SJCRH30 (cell line): ENCODE measurements around the gene ASS1. TPM values are rescaled to one million over a fixed set of nuclear protein-coding genes. Genes with fewer than 3 reads are reported as not detected.

ENCODE experiments used
- DNase-seq, 2 experiments: peaks; one replicate each; pipeline ENCODE4 v3.0.0-alpha.2; 2015 to 2020
- H3K27ac ChIP-seq: fragments of 250-450 bp; sonication (Bioruptor Pico); 2 replicates; pipeline ENCODE4 v1.5.1; 2020; ENCODE audit warnings: mild to moderate bottlenecking, moderate library complexity
- H3K27me3 ChIP-seq: fragments of 250-450 bp; sonication (Bioruptor Pico); 2 replicates; pipeline ENCODE4 v1.5.1; 2020; ENCODE audit warnings: mild to moderate bottlenecking, moderate library complexity
- H3K36me3 ChIP-seq: fragments of 250-450 bp; sonication (Bioruptor Pico); 2 replicates; pipeline ENCODE4 v1.5.1; 2020; ENCODE audit warnings: mild to moderate bottlenecking, moderate library complexity
- H3K4me1 ChIP-seq: fragments of 250-450 bp; sonication (Bioruptor Pico); 2 replicates; pipeline ENCODE4 v1.5.1; 2020; ENCODE audit warnings: mild to moderate bottlenecking, moderate library complexity
- H3K4me3 ChIP-seq: fragments of 250-450 bp; sonication (Bioruptor Pico); 2 replicates; pipeline ENCODE4 v1.5.1; 2020; ENCODE audit warnings: mild to moderate bottlenecking, moderate library complexity
- H3K9me3 ChIP-seq: fragments of 250-450 bp; sonication (Bioruptor Pico); replicated peaks from 2 replicates; pipeline ENCODE4 v1.5.1; 2020; ENCODE audit warnings: mild to moderate bottlenecking, moderate library complexity
- total RNA-seq: library from RNA; depleted of rRNA; stranded (reverse); fragments of >200 nt; shearing (Covaris generic); gene quantifications from 2 replicates; pipeline ENCODE4 v1.2.3, GENCODE V29; 2014

Gene ASS1
- total RNA-seq, 1 experiment from 2014 or later: 1,949 TPM

DNA sequence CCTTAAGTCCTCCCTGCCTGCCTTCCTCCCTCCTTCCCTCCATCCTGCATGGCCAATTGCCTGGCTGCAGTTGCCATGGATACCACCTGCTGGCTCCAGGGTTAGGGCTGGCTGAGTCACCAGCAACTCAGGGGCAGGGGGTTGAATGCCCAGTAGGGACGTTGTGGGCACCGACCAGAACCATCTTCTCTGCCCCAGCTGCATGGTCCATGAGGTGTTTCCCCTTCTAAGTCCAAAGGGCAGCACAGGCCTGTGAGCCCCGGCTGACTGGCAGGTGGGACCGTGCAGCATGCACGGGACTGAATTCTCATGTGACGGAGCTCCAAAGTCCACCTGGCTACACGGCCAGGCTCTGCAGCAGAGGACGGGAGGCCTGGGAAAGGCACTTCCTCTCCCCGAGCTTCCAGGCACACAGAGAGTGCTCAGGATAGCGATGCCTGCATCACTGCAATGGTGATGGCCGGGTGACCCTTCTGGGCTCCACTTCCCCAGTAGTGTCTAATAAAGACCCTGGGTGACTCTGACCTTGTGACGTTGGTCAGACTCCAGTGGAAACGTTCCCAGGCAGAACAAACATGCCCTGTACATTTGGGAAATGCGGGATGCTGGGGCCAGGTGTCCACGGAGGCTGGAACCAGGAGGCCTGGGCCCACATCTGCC lies 5.7 kb downstream of the ASS1 start:
- H3K4me3 ChIP-seq: no peak overlapping the region
- no peaks in the 10 kb centered on the region for H3K9me3 ChIP-seq
- H3K36me3 ChIP-seq: no peaks in the 10 kb centered on the region
- H3K27ac ChIP-seq: no peak overlapping the region
- H3K27me3 ChIP-seq: no peaks in the 10 kb centered on the region
- peaks cover 60% of the 10 kb centered on the region for H3K4me1 ChIP-seq
- DNase-seq: no peak

DNA sequence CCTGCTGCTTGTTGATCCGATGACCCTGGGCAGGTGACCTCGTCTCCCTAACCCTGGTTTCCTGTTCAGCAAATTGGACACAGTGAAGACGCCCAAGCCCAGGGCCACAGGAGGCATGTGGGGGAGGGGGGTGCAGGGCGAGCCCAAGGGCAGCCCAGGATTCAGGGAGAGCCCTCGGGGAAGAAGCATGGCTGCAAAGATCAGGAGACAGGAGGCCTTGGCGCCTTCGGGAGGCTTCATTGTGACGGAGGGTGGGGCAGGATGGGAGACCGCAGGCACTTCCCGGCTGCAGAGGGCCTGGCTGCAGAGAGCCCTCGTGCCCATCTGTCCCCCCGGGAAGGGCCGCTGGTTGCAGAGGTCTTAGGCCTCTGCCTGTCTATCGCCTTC lies 6.2 kb downstream of the ASS1 start:
- no peak for DNase-seq
- no peaks in the 10 kb centered on the region for H3K36me3 ChIP-seq
- no peaks in the 10 kb centered on the region for H3K27me3 ChIP-seq
- H3K4me3 ChIP-seq: no peak overlapping the region
- H3K9me3 ChIP-seq: no peaks in the 10 kb centered on the region
- H3K4me1 ChIP-seq: peaks cover 55% of the 10 kb centered on the region
- H3K27ac ChIP-seq: no peak overlapping the region; the same call in 1 of the 2 replicates

GRCh38 chr9:130451509-130452388 lies 7.0 kb downstream of the ASS1 start:
- H3K27ac ChIP-seq: peak overlapping the region; percentile 21
- H3K4me1 ChIP-seq: peaks cover 50% of the 10 kb centered on the region
- no peaks in the 10 kb centered on the region for H3K27me3 ChIP-seq
- H3K9me3 ChIP-seq: no peaks in the 10 kb centered on the region
- no peaks in the 10 kb centered on the region for H3K36me3 ChIP-seq
- DNase-seq: peak; percentile 98 to 99
- no peak overlapping the region for H3K4me3 ChIP-seq

DNA sequence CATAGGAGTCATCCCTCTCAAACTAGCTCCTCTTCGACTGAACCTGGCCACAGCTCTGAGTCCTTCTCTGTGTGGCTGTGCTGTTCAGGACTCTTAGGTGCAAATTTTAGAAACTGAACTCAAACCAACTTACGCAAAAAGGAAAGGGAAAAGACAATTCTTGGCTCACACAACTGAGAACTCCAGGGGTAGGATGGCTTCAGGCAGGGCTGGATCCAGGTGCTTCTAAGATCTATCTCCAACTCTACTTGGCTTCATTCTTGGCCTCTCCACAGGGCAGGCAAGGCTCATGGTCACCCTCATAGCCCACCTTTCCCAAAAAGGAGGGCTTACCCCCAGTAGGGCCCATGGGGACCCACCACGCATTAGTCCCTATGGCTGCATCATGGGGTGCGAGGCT lies 8.1 kb downstream of the ASS1 start:
- no peak overlapping the region for H3K4me3 ChIP-seq
- H3K4me1 ChIP-seq: peaks cover 39% of the 10 kb centered on the region
- H3K27ac ChIP-seq: no peak overlapping the region
- H3K9me3 ChIP-seq: no peaks in the 10 kb centered on the region
- no peak for DNase-seq
- no peaks in the 10 kb centered on the region for H3K36me3 ChIP-seq
- H3K27me3 ChIP-seq: no peaks in the 10 kb centered on the region

GRCh38 chr9:130453487-130453886 lies 8.7 kb downstream of the ASS1 start:
- Histone ChIP-seq H3K9me3 (no peaks in the 10 kb centered on the region), H3K36me3 (no peaks in the 10 kb centered on the region), H3K27me3 (no peaks in the 10 kb centered on the region), H3K4me1 (peaks cover 33% of the 10 kb centered on the region), H3K4me3 (no peak overlapping the region), H3K27ac (peak overlapping the region; percentile 21)
- peak; percentile 84 to 87 for DNase-seq

- peak in 1 of 2 experiments; percentile 36 for DNase-seq
- H3K9me3 ChIP-seq: no peaks in the 10 kb centered on the region
- H3K4me1 ChIP-seq: peaks cover 33% of the 10 kb centered on the region
- H3K27me3 ChIP-seq: no peaks in the 10 kb centered on the region
- no peaks in the 10 kb centered on the region for H3K36me3 ChIP-seq
- peak overlapping the region; percentile 21 for H3K27ac ChIP-seq
- no peak overlapping the region for H3K4me3 ChIP-seq
Measured at GRCh38 chr9:130454096-130454811, 9.5 kb downstream of the ASS1 start.

DNA sequence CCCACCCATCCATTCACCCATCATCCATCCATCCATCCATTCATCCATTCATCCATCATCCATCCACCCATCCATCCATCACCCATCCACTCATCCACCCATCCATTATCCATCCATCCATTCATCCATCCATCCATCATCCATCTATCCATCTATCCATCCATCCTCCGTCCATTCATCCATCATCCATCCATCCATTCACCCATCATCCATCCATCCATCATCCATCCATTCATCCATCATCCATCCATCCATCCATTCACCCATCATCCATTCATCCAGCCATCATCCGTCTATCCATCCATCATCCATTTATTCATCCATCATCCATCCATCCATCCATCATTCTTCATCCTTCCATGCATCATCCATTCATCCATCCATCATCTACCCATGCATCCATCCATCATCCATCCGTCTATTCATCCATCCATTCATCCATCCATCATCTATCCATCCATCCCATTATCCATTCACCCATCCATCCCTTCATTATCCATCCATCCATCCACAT lies 10.1 kb downstream of the ASS1 start:
- Histone ChIP-seq H3K27me3 (no peaks in the 10 kb centered on the region), H3K36me3 (no peaks in the 10 kb centered on the region), H3K4me3 (no peak overlapping the region), H3K27ac (no peak overlapping the region), H3K9me3 (no peaks in the 10 kb centered on the region), H3K4me1 (peaks cover 35% of the 10 kb centered on the region)
- no peak for DNase-seq

DNA sequence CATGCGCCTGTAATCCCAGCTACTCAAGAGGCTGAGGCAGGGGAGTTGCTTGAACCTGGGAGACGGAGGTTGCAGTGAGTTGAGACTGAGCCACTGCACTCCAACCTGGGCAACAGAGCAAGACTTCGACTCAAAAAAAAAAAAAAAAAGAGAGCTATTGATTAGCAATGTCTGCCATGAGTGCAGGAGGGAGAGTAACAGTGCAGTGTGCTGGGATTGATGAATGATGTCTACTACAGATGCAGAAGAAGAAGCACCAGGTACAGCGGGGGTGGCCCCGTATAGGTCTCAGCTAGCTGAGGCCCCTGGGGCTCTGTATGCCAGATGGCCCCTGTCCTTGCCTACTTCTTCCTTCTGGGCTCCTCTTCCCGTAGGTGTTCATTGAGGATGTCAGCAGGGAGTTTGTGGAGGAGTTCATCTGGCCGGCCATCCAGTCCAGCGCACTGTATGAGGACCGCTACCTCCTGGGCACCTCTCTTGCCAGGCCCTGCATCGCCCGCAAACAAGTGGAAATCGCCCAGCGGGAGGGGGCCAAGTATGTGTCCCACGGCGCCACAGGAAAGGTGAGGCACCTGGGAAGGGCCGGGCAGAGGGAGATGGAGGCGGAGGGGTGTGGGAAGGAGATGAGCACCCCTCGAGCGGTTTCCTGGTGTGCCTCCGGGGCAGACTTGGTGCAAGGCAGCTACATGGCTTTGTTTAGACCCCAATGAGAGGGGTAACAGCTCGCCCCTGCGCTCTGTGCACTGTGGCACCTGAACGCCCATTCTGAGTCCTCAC lies 13.5 kb downstream of the ASS1 start:
- H3K36me3 ChIP-seq: no peaks in the 10 kb centered on the region
- H3K9me3 ChIP-seq: no peaks in the 10 kb centered on the region
- H3K27me3 ChIP-seq: no peaks in the 10 kb centered on the region
- no peak for DNase-seq
- H3K27ac ChIP-seq: no peak overlapping the region
- no peak overlapping the region for H3K4me3 ChIP-seq
- H3K4me1 ChIP-seq: peaks cover 37% of the 10 kb centered on the region

- peaks cover 32% of the 10 kb centered on the region for H3K4me1 ChIP-seq
- H3K4me3 ChIP-seq: no peak overlapping the region
- H3K27me3 ChIP-seq: no peaks in the 10 kb centered on the region
- no peaks in the 10 kb centered on the region for H3K9me3 ChIP-seq
- H3K36me3 ChIP-seq: no peaks in the 10 kb centered on the region
- no peak for DNase-seq
- H3K27ac ChIP-seq: no peak overlapping the region
Measured at GRCh38 chr9:130458804-130459067, 14.0 kb downstream of the ASS1 start.

DNA sequence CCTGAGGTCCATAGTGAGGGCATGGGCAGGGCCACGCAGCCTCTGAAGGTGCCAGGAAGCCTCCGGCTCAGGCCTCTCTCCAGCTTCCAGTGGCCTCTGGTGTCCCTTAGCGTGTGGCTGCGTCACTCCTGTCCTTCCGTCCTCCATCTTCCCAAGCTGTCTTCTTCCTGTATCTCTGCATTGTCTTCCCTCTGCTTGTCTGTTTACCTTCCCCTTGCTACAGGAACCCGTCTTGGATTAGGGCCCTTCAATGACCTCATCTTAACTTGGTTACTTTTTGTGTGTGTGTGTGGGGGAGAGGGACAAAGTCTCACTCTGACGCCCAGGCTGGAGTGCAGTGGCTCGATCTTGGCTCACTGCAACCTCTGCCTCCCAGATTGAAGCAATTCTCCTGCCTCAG lies 14.4 kb downstream of the ASS1 start:
- no peaks in the 10 kb centered on the region for H3K36me3 ChIP-seq
- no peaks in the 10 kb centered on the region for H3K27me3 ChIP-seq
- H3K27ac ChIP-seq: no peak overlapping the region

DNA sequence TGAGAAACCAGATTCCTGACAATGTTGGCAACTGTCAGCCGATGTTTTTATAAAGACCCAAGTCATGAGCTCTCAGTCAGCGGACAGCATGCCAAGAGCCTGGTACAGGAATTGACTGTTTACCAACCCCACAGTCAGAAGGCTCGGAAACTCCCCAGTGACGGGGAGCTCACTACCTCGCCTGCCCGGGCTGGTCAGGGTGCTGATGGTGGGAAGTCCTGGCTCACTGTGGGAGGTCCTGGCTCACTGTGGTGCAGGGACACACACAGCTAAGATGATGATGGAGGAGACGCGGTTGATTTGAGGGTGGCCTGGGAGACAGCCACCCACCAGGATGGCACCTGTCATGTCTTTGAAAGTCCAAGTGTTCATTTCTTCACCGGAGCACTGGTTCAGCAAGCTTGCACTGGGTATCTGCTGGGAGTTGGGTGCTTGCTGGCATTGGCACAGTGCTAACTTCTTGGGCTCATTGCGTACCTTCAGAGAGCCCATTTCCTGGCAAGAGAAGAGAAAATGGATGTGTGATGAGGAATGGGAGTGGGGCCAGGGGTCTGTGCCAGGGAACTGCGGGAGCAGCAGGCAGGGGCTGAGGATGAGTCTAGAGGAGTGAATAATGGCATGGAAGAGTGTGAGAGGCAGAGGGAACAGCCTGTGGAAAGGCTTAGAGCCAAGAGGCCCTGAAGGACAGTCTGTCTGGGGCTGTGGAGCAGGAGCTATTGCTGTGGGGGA lies 15.3 kb downstream of the ASS1 start:
- DNase-seq: peak; percentile 70 to 80
- H3K27me3 ChIP-seq: no peaks in the 10 kb centered on the region
- no peaks in the 10 kb centered on the region for H3K36me3 ChIP-seq
- peaks cover 27% of the 10 kb centered on the region for H3K4me1 ChIP-seq
- no peak overlapping the region for H3K4me3 ChIP-seq
- H3K27ac ChIP-seq: peak overlapping the region; percentile 28; the same call in 1 of the 2 replicates
- no peaks in the 10 kb centered on the region for H3K9me3 ChIP-seq

More for the DNA sequence above, 14.4 kb downstream of the ASS1 start:
- Histone ChIP-seq H3K9me3 (no peaks in the 10 kb centered on the region), H3K4me3 (no peak overlapping the region), H3K4me1 (peaks cover 28% of the 10 kb centered on the region)
- no peak for DNase-seq

DNA sequence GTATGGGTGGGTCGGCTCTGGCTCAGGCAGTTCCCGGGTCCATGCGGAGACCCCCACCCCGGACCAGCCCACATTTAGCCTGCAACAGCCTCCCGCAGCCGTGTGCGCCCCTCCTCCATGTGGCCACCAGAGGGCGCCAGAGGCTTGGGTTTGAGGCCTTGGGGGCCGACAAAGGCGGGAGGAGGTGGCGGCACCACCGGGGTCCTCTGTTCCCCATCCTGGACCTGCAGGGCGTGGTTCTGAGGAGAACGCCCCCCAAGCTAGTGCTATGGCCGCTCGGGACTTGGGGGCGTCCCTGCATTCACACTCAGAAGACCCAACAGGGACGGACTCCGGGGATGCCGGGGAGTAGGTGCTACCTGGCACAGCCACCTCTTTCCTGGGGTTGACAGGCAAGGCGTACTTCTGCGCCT lies 16.5 kb downstream of the ASS1 start:
- Histone ChIP-seq H3K9me3 (no peaks in the 10 kb centered on the region), H3K36me3 (no peaks in the 10 kb centered on the region), H3K4me1 (peaks cover 39% of the 10 kb centered on the region), H3K27ac (peak overlapping the region; percentile 62), H3K4me3 (peak overlapping the region; percentile 31), H3K27me3 (no peaks in the 10 kb centered on the region)
- peak; percentile 88 to 93 for DNase-seq

DNA sequence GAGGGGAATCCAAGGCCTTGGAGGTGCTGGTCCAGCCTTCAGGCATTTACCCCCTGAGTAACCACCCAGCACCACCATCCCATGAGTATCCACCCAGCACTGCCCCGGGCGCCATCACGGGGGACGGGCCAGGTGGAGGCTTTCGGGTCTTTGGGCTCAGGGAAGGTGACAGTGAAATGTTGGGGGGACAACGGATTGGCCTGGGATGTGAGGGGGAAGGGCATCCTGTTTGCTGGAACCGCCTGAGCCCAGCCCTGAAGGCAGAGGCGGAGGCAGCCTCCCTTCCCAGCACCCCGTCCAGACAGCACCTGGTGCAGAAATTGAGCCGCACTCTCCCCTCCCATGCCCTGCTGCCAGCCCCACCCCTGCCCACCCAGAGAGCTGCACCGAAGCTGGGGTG lies 17.0 kb downstream of the ASS1 start:
- peak; percentile 81 for DNase-seq
- no peaks in the 10 kb centered on the region for H3K27me3 ChIP-seq
- no peaks in the 10 kb centered on the region for H3K36me3 ChIP-seq
- no peaks in the 10 kb centered on the region for H3K9me3 ChIP-seq
- H3K27ac ChIP-seq: peak overlapping the region; percentile 62
- peak overlapping the region; percentile 31 for H3K4me3 ChIP-seq
- H3K4me1 ChIP-seq: peaks cover 44% of the 10 kb centered on the region
